ENCODE measurements around the gene NTNG1. TPM values are rescaled to one million over a fixed set of nuclear protein-coding genes. Genes with fewer than 3 reads are reported as not detected.

The NTNG1 gene
- total RNA-seq, 2 experiments from 2014 or later = 1.6 to 1.9 TPM

GRCh38 chr1:107401704-107402103, 260.9 kb downstream of the NTNG1 start:
- Mint-ChIP-seq H3K4me3 (no peak overlapping the region), H3K4me1 (no peaks in the 10 kb centered on the region), H3K9me3 (no peaks in the 10 kb centered on the region), H3K27ac (no peak overlapping the region), H3K27me3 (no peaks in the 10 kb centered on the region), H3K36me3 (no peaks in the 10 kb centered on the region)
- DNase-seq = no peak

- Mint-ChIP-seq H3K4me1 (no peaks in the 10 kb centered on the region), H3K9me3 (no peaks in the 10 kb centered on the region), H3K4me3 (no peak overlapping the region), H3K36me3 (no peaks in the 10 kb centered on the region), H3K27me3 (no peaks in the 10 kb centered on the region), H3K27ac (no peak overlapping the region)
- DNase-seq = no peak
Measured at GRCh38 chr1:107404756-107405155, 263.9 kb downstream of the NTNG1 start.

GRCh38 chr1:107405236-107405635, 264.4 kb downstream of the NTNG1 start:
- Mint-ChIP-seq H3K9me3 (no peaks in the 10 kb centered on the region), H3K36me3 (no peaks in the 10 kb centered on the region), H3K27me3 (no peaks in the 10 kb centered on the region), H3K4me3 (no peak overlapping the region), H3K27ac (no peak overlapping the region), H3K4me1 (no peaks in the 10 kb centered on the region)
- no peak for DNase-seq

- H3K27me3 Mint-ChIP-seq = no peaks in the 10 kb centered on the region
- no peaks in the 10 kb centered on the region for H3K36me3 Mint-ChIP-seq
- DNase-seq = no peak
Measured at GRCh38 chr1:107407011-107407410, 266.2 kb downstream of the NTNG1 start.

GRCh38 chr1:107413546-107413945, 272.7 kb downstream of the NTNG1 start:
- no peak for DNase-seq
- Mint-ChIP-seq H3K9me3 (no peaks in the 10 kb centered on the region), H3K4me3 (no peak overlapping the region), H3K27ac (no peak overlapping the region), H3K36me3 (no peaks in the 10 kb centered on the region), H3K27me3 (peaks cover 10% of the 10 kb centered on the region), H3K4me1 (no peaks in the 10 kb centered on the region)

More at GRCh38 chr1:107407011-107407410, 266.2 kb downstream of the NTNG1 start:
- Mint-ChIP-seq H3K9me3 (no peaks in the 10 kb centered on the region), H3K4me3 (no peak overlapping the region), H3K27ac (no peak overlapping the region), H3K4me1 (no peaks in the 10 kb centered on the region)

GRCh38 chr1:107413951-107414350, 273.1 kb downstream of the NTNG1 start:
- Mint-ChIP-seq H3K4me3 (no peak overlapping the region), H3K36me3 (no peaks in the 10 kb centered on the region), H3K27ac (no peak overlapping the region), H3K4me1 (no peaks in the 10 kb centered on the region), H3K27me3 (peaks cover 10% of the 10 kb centered on the region), H3K9me3 (no peaks in the 10 kb centered on the region)
- DNase-seq = no peak

GRCh38 chr1:107414550-107414949, 273.7 kb downstream of the NTNG1 start:
- H3K4me3 Mint-ChIP-seq = no peak overlapping the region
- no peak for DNase-seq
- no peaks in the 10 kb centered on the region for H3K36me3 Mint-ChIP-seq
- no peak overlapping the region for H3K27ac Mint-ChIP-seq
- no peaks in the 10 kb centered on the region for H3K4me1 Mint-ChIP-seq
- peaks cover 10% of the 10 kb centered on the region for H3K27me3 Mint-ChIP-seq
- H3K9me3 Mint-ChIP-seq = no peaks in the 10 kb centered on the region

GRCh38 chr1:107415241-107415640, 274.4 kb downstream of the NTNG1 start:
- Mint-ChIP-seq H3K36me3 (no peaks in the 10 kb centered on the region), H3K9me3 (no peaks in the 10 kb centered on the region), H3K4me3 (no peak overlapping the region), H3K27ac (no peak overlapping the region), H3K27me3 (peaks cover 10% of the 10 kb centered on the region), H3K4me1 (no peaks in the 10 kb centered on the region)
- no peak for DNase-seq

- Mint-ChIP-seq H3K27ac (no peak overlapping the region), H3K36me3 (no peaks in the 10 kb centered on the region), H3K4me3 (no peak overlapping the region), H3K9me3 (no peaks in the 10 kb centered on the region), H3K4me1 (no peaks in the 10 kb centered on the region), H3K27me3 (peaks cover 9% of the 10 kb centered on the region)
- DNase-seq = no peak
Measured at GRCh38 chr1:107419003-107419402, 278.2 kb downstream of the NTNG1 start.

- Mint-ChIP-seq H3K9me3 (peaks cover 7% of the 10 kb centered on the region), H3K27ac (no peak overlapping the region), H3K36me3 (no peaks in the 10 kb centered on the region), H3K27me3 (peaks cover 5% of the 10 kb centered on the region), H3K4me3 (no peak overlapping the region), H3K4me1 (no peaks in the 10 kb centered on the region)
- DNase-seq = no peak
Measured at GRCh38 chr1:107422901-107423300, 282.1 kb downstream of the NTNG1 start.

- no peaks in the 10 kb centered on the region for H3K36me3 Mint-ChIP-seq
Measured at GRCh38 chr1:107430540-107431228, 289.8 kb downstream of the NTNG1 start.

GRCh38 chr1:107432108-107432507, 291.3 kb downstream of the NTNG1 start:
- H3K27me3 Mint-ChIP-seq = peaks cover 4% of the 10 kb centered on the region
- no peaks in the 10 kb centered on the region for H3K9me3 Mint-ChIP-seq
- no peak overlapping the region for H3K4me3 Mint-ChIP-seq
- H3K27ac Mint-ChIP-seq = no peak overlapping the region
- no peaks in the 10 kb centered on the region for H3K4me1 Mint-ChIP-seq
- no peak for DNase-seq
- no peaks in the 10 kb centered on the region for H3K36me3 Mint-ChIP-seq

More at GRCh38 chr1:107430540-107431228, 289.8 kb downstream of the NTNG1 start:
- no peak overlapping the region for H3K4me3 Mint-ChIP-seq
- H3K27ac Mint-ChIP-seq = no peak overlapping the region
- H3K4me1 Mint-ChIP-seq = no peaks in the 10 kb centered on the region
- DNase-seq = peak; percentile 7
- peaks cover 7% of the 10 kb centered on the region for H3K9me3 Mint-ChIP-seq
- peaks cover 4% of the 10 kb centered on the region for H3K27me3 Mint-ChIP-seq

GRCh38 chr1:107433068-107433467, 292.2 kb downstream of the NTNG1 start:
- H3K27ac Mint-ChIP-seq = no peak overlapping the region
- H3K4me1 Mint-ChIP-seq = no peaks in the 10 kb centered on the region
- no peaks in the 10 kb centered on the region for H3K9me3 Mint-ChIP-seq
- no peak overlapping the region for H3K4me3 Mint-ChIP-seq
- H3K27me3 Mint-ChIP-seq = peaks cover 2% of the 10 kb centered on the region
- H3K36me3 Mint-ChIP-seq = no peaks in the 10 kb centered on the region
- DNase-seq = no peak

GRCh38 chr1:107433635-107434360, 293.0 kb downstream of the NTNG1 start:
- no peaks in the 10 kb centered on the region for H3K4me1 Mint-ChIP-seq
- H3K27ac Mint-ChIP-seq = no peak overlapping the region
- H3K9me3 Mint-ChIP-seq = no peaks in the 10 kb centered on the region
- H3K36me3 Mint-ChIP-seq = no peaks in the 10 kb centered on the region
- no peaks in the 10 kb centered on the region for H3K27me3 Mint-ChIP-seq
- H3K4me3 Mint-ChIP-seq = no peak overlapping the region
- no peak for DNase-seq

- no peaks in the 10 kb centered on the region for H3K27me3 Mint-ChIP-seq
- H3K9me3 Mint-ChIP-seq = no peaks in the 10 kb centered on the region
Measured at GRCh38 chr1:107434361-107434693, 293.5 kb downstream of the NTNG1 start.

More at GRCh38 chr1:107434361-107434693, 293.5 kb downstream of the NTNG1 start:
- no peak for DNase-seq
- Mint-ChIP-seq H3K36me3 (no peaks in the 10 kb centered on the region), H3K4me1 (no peaks in the 10 kb centered on the region), H3K27ac (no peak overlapping the region), H3K4me3 (no peak overlapping the region)

Data from activated naive CD8-positive, alpha-beta T cell treated with anti-CD3 and anti-CD28 coated beads for 36 hours (primary cell).